SK-N-SH treated with all-trans-retinoic acid at 6 μM for 48 hours (cell line): ENCODE data around the gene DLG2.

Experiments
- ARNTL ChIP-seq: fragments of 450-650 bp; formaldehyde crosslinking; IDR thresholded peaks from 2 replicates; pipeline ENCODE4 v1.5.0; 2020; ENCODE audit warnings: low read depth, mild to moderate bottlenecking, moderate library complexity, borderline replicate concordance
- CSDC2 ChIP-seq: fragments of 250-450 bp; sonication (Bioruptor Pico); IDR thresholded peaks from 2 replicates; pipeline ENCODE4 v1.5.0; 2020; ENCODE audit warnings: mild to moderate bottlenecking, moderate library complexity
- CSRNP3 ChIP-seq: fragments of 250-450 bp; sonication (Bioruptor Pico); IDR thresholded peaks from 2 replicates; pipeline ENCODE4 v1.5.1; 2021; ENCODE audit warnings: mild to moderate bottlenecking, moderate library complexity
- ISL1 ChIP-seq: fragments of 250-450 bp; sonication (Bioruptor Pico); IDR thresholded peaks from 2 replicates; pipeline ENCODE4 v2.1.2; 2022; ENCODE audit warnings: mild to moderate bottlenecking, moderate library complexity
- PATZ1 ChIP-seq: fragments of 250-450 bp; sonication (Bioruptor Pico); IDR thresholded peaks from 2 replicates; pipeline ENCODE4 v1.8.0; 2020; ENCODE audit warnings: mild to moderate bottlenecking, moderate library complexity, borderline replicate concordance
- POU6F1 ChIP-seq: fragments of 250-450 bp; sonication (Bioruptor Pico); IDR thresholded peaks from 2 replicates; pipeline ENCODE4 v1.8.0; 2021; ENCODE audit warnings: low read depth, mild to moderate bottlenecking, moderate library complexity, borderline replicate concordance
- PPARA ChIP-seq: fragments of 250-450 bp; sonication (Bioruptor Pico); IDR thresholded peaks from 2 replicates; pipeline ENCODE4 v1.5.0; 2020; ENCODE audit warnings: mild to moderate bottlenecking, borderline replicate concordance
- TCF4 ChIP-seq: fragments of 250-450 bp; sonication (Bioruptor Pico); IDR thresholded peaks from 2 replicates; pipeline ENCODE4 v1.8.0; 2021; ENCODE audit warnings: mild to moderate bottlenecking, moderate library complexity, borderline replicate concordance
- TSHZ2 ChIP-seq: fragments of 250-450 bp; sonication (Bioruptor Pico); IDR thresholded peaks from 2 replicates; pipeline ENCODE4 v1.5.0; 2020; ENCODE audit warnings: mild to moderate bottlenecking, moderate library complexity
- ZC3H10 ChIP-seq: fragments of 250-450 bp; sonication (Bioruptor Pico); IDR thresholded peaks from 2 replicates; pipeline ENCODE4 v1.5.1; 2021; ENCODE audit warnings: mild to moderate bottlenecking, moderate library complexity
- ZFP3 ChIP-seq: fragments of 250-450 bp; sonication (Bioruptor Pico); IDR thresholded peaks from 2 replicates; pipeline ENCODE4 v1.5.0; 2020; ENCODE audit warnings: mild to moderate bottlenecking, moderate library complexity
- ZNF565 ChIP-seq: fragments of 450-650 bp; formaldehyde crosslinking; conservative IDR thresholded peaks from 2 replicates; pipeline ENCODE4 v1.5.0; 2020; ENCODE audit warnings: low read depth, mild to moderate bottlenecking, moderate library complexity
- ZNF8 ChIP-seq: fragments of 450-650 bp; formaldehyde crosslinking; IDR thresholded peaks from 2 replicates; pipeline ENCODE4 v1.5.0; 2020; ENCODE audit warnings: mild to moderate bottlenecking, moderate library complexity

- no peak for TF ChIP-seq TSHZ2 (CRISPR knock-in tag)
- no peak for TF ChIP-seq CSRNP3 (CRISPR knock-in tag)
- TF ChIP-seq PATZ1 (CRISPR knock-in tag), result no peak
- TF ChIP-seq ARNTL, result no peak
- TF ChIP-seq ZNF565 (CRISPR knock-in tag), result no peak
- no peak for TF ChIP-seq POU6F1 (CRISPR knock-in tag)
- TF ChIP-seq ZC3H10, result no peak
- no peak for TF ChIP-seq PPARA (CRISPR knock-in tag)
- no peak for TF ChIP-seq ZFP3 (CRISPR knock-in tag)
- no peak for TF ChIP-seq ZNF8 (CRISPR knock-in tag)
- TF ChIP-seq CSDC2 (CRISPR knock-in tag), result no peak
- TF ChIP-seq TCF4 (CRISPR knock-in tag), result no peak
- no peak for TF ChIP-seq ISL1
Measured at GRCh38 chr11:84922212-84922805, 704.8 kb downstream of the DLG2 start.
